ENCODE data around the gene RUFY3.
"Not testable (repeated sequence)": the region's sequence is repeated elsewhere in the genome, so short reads cannot be mapped to it uniquely, and the experiment has no call there.

DNA sequence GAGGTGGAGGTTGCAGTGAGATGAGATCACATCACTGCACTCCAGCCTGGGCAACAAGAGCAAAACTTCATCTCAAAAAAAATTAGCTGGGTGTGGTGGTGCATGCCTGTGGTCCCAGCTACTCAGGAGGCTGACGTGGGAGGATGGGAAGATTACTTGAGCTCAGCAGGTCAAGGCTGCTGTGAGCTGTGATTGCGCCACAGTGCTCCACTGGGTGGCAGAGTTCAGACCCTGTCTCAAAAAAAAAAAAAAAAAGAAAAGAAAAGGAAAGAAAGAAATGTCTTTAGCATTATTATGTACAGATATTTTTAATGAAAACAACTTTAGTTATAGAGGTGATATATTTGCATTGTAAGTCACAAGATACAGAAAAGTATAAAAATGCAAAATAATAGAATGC lies 14.2 kb downstream of the RUFY3 start:
- TF ChIP-seq CTCF (IDR thresholded peaks at IDR 0.05; ENCODE audit: low read depth, low read length, poor library complexity, severe bottlenecking) = peak; percentile 67
- TF ChIP-seq EZH2phosphoT487 (IDR thresholded peaks at IDR 0.05; ENCODE audit: borderline replicate concordance, low read length) = not testable (repeated sequence)

Data from DOHH2 (cell line).